ENCODE results near the gene CD163. TPM values are rescaled to one million over a fixed set of nuclear protein-coding genes. Genes with fewer than 3 reads are reported as not detected.
A peak's percentile ranks its signal among the peaks of the same experiment; 100 is the strongest.

Gene CD163
- total and polyA plus RNA-seq, 2 donors (not counting 1 experiment from before 2014, with no cell fraction given) = 0.03 TPM; not detected in 1

DNA sequence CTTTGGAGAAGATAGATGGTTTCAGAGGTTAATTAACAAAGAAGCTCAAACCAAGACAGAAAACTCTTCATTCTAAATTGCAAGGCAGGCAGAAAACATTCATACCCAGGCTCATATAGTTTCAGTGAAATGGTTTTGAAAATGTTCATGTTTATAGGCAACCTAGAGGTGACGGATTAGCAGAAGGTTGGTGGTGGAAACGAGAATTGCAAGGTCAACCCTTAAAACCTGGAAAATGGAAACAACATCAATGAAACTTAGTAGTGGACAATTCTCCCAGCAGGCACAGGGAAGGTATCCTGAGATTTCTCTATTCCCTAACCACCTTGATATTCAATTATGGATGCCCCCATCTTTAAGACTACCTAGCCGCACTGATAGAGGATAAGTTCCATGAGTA is 965 bp downstream of the CD163 start:
- Histone ChIP-seq H3K9ac (ENCODE audit: insufficient read depth, low read length) (no peak overlapping the region), H3K79me2 (ENCODE audit: control insufficient read depth, insufficient read depth, low read length) (no peaks in the 10 kb centered on the region), H3K4me1 (ENCODE audit: control insufficient read depth, extremely low read depth, insufficient read depth, low read length) (peaks cover 4% of the 10 kb centered on the region), H4K20me1 (ENCODE audit: control insufficient read depth, extremely low read depth, insufficient read depth, low read length) (no peaks in the 10 kb centered on the region), H3K27ac (ENCODE audit: insufficient read depth, low read length) (no peak overlapping the region), H3K27me3 (ENCODE audit: control insufficient read depth, insufficient read depth, low read length) (no peaks in the 10 kb centered on the region), H3K9me3 (ENCODE audit: control insufficient read depth, insufficient read depth, low read depth, low read length) (no peaks in the 10 kb centered on the region), H3K4me3 (replicated peaks in 1 of 4; ENCODE audit: control extremely low read depth in 1 of 4, insufficient read depth in 1 of 4, low read depth in 3 of 4, low read length in 4 of 4) (no peak overlapping the region), H3K4me2 (ENCODE audit: extremely low read depth, insufficient read depth, low read length) (no peak overlapping the region), H2AFZ (ENCODE audit: low read length) (no peak overlapping the region), H3K36me3 (ENCODE audit: control insufficient read depth, insufficient read depth, low read length) (no peaks in the 10 kb centered on the region)
- TF ChIP-seq EZH2 (IDR thresholded peaks at IDR 0.05; ENCODE audit: low read length, missing control alignments) = no peak
- TF ChIP-seq, protein P1, sequence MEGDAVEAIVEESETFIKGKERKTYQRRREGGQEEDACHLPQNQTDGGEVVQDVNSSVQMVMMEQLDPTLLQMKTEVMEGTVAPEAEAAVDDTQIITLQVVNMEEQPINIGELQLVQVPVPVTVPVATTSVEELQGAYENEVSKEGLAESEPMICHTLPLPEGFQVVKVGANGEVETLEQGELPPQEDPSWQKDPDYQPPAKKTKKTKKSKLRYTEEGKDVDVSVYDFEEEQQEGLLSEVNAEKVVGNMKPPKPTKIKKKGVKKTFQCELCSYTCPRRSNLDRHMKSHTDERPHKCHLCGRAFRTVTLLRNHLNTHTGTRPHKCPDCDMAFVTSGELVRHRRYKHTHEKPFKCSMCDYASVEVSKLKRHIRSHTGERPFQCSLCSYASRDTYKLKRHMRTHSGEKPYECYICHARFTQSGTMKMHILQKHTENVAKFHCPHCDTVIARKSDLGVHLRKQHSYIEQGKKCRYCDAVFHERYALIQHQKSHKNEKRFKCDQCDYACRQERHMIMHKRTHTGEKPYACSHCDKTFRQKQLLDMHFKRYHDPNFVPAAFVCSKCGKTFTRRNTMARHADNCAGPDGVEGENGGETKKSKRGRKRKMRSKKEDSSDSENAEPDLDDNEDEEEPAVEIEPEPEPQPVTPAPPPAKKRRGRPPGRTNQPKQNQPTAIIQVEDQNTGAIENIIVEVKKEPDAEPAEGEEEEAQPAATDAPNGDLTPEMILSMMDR (conservative IDR thresholded peaks at IDR 0.05 in 1 of 2, IDR thresholded peaks at IDR 0.05 in 1 of 2; ENCODE audit: low read depth in 1 of 2, low read length in 2 of 2) = no peak
- no peak for DNase-seq (ENCODE audit: low read depth in 2 of 2)

DNA sequence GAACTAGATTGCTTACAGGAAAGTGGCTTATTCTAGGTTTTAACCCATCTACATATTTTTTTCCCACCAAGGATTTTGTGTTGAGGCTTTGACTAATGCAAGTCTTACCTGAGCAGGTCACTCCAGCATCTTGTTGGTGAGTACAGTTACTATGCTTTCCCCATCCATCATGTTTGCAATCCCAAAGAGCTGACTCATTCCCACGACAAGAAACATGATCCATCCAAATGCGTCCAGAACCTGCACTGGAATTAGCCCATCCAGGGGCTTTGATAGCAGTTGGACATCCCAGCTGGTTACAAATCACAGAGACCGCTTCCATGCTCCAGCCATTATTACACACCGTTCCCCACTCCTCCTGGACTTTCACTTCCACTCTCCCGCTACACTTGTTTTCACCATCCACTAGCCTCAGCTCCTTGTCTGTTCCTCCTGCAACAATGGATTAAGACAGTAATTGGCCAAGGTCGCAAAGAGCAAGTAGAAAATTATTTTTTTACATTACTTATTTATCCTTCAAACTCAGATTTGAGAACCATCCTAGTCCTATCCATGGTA is 2.5 kb downstream of the CD163 start:
- peak in 1 of 2 donors; percentile 9 for DNase-seq (ENCODE audit: low read depth in 2 of 2)
- Histone ChIP-seq H3K4me2 (ENCODE audit: extremely low read depth, insufficient read depth, low read length) (no peak overlapping the region), H3K4me3 (replicated peaks in 1 of 4; ENCODE audit: control extremely low read depth in 1 of 4, insufficient read depth in 1 of 4, low read depth in 3 of 4, low read length in 4 of 4) (no peak overlapping the region), H2AFZ (ENCODE audit: low read length) (no peak overlapping the region), H3K9ac (ENCODE audit: insufficient read depth, low read length) (no peak overlapping the region), H3K79me2 (ENCODE audit: control insufficient read depth, insufficient read depth, low read length) (no peaks in the 10 kb centered on the region), H3K27me3 (ENCODE audit: control insufficient read depth, insufficient read depth, low read length) (no peaks in the 10 kb centered on the region), H3K9me3 (ENCODE audit: control insufficient read depth, insufficient read depth, low read depth, low read length) (no peaks in the 10 kb centered on the region), H3K4me1 (ENCODE audit: control insufficient read depth, extremely low read depth, insufficient read depth, low read length) (peaks cover 4% of the 10 kb centered on the region), H3K27ac (ENCODE audit: insufficient read depth, low read length) (no peak overlapping the region), H4K20me1 (ENCODE audit: control insufficient read depth, extremely low read depth, insufficient read depth, low read length) (no peaks in the 10 kb centered on the region), H3K36me3 (ENCODE audit: control insufficient read depth, insufficient read depth, low read length) (no peaks in the 10 kb centered on the region)
- TF ChIP-seq EZH2 (IDR thresholded peaks at IDR 0.05; ENCODE audit: low read length, missing control alignments) = no peak
- TF ChIP-seq, protein P1 (conservative IDR thresholded peaks at IDR 0.05 in 1 of 2, IDR thresholded peaks at IDR 0.05 in 1 of 2; ENCODE audit: low read depth in 1 of 2, low read length in 2 of 2) = no peak

DNA sequence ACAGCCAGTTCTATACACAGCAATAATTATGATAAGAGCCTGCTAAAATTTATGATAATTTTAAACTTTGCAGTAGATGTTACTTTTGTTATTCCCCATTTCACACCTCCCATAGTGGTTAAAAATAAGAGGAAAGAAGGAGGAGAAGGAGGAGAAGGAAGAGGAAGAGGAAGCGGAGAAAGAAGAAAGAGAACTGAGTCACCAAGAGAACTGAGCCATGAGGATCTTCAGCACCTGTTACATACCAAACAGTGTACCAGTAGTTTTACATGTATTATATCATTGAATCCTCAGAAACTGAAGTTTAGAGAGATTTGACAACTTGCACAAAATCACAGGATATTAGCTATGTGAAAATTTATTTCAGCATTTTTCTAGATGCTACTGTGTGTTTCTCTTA is 3.9 kb downstream of the CD163 start:
- Histone ChIP-seq H3K4me1 (ENCODE audit: control insufficient read depth, extremely low read depth, insufficient read depth, low read length) (peaks cover 4% of the 10 kb centered on the region), H3K27ac (ENCODE audit: insufficient read depth, low read length) (no peak overlapping the region), H3K4me2 (ENCODE audit: extremely low read depth, insufficient read depth, low read length) (no peak overlapping the region), H3K9ac (ENCODE audit: insufficient read depth, low read length) (no peak overlapping the region), H3K27me3 (ENCODE audit: control insufficient read depth, insufficient read depth, low read length) (no peaks in the 10 kb centered on the region), H3K36me3 (ENCODE audit: control insufficient read depth, insufficient read depth, low read length) (no peaks in the 10 kb centered on the region), H4K20me1 (ENCODE audit: control insufficient read depth, extremely low read depth, insufficient read depth, low read length) (no peaks in the 10 kb centered on the region), H2AFZ (ENCODE audit: low read length) (no peak overlapping the region), H3K9me3 (ENCODE audit: control insufficient read depth, insufficient read depth, low read depth, low read length) (no peaks in the 10 kb centered on the region), H3K79me2 (ENCODE audit: control insufficient read depth, insufficient read depth, low read length) (no peaks in the 10 kb centered on the region), H3K4me3 (replicated peaks in 1 of 4; ENCODE audit: control extremely low read depth in 1 of 4, insufficient read depth in 1 of 4, low read depth in 3 of 4, low read length in 4 of 4) (no peak overlapping the region)
- DNase-seq (ENCODE audit: low read depth in 2 of 2) = no peak
- TF ChIP-seq EZH2 (IDR thresholded peaks at IDR 0.05; ENCODE audit: low read length, missing control alignments) = no peak
- TF ChIP-seq, protein P1 (conservative IDR thresholded peaks at IDR 0.05 in 1 of 2, IDR thresholded peaks at IDR 0.05 in 1 of 2; ENCODE audit: low read depth in 1 of 2, low read length in 2 of 2) = no peak

Measured in fibroblast of lung (primary cell).